Measurements from ENCODE around the gene RTL5.

RTL5 gene

DNA sequence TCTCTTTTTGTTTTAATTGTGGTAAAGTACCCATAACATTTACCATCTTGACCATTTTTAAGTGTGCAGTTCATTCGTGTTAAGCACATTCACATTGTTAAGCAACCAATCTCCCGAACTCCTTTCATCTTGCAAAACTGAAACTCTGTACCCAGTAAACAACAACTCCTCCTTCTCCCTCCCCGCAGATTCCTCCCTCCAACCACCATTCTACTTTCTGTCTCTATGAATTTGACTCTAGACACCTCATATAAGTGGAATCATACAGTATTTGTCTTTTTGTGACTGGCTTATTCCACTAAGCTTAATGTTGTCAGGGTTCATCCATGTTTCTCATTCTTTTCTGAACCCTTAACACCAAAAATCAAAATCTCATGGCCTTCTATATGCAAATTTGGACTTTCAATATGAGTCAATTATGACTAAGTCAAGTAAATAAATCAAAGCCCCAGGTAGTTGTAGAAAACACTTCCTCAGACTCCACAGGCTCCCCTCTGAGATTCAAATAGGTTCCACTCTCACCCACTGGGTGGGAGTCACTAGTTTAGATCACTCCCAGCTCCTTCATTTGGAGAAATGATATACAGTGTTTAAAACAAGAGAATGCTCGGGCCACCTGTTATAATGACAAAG is 9.8 kb upstream of the RTL5 start:
- TF ChIP-seq, protein P1, sequence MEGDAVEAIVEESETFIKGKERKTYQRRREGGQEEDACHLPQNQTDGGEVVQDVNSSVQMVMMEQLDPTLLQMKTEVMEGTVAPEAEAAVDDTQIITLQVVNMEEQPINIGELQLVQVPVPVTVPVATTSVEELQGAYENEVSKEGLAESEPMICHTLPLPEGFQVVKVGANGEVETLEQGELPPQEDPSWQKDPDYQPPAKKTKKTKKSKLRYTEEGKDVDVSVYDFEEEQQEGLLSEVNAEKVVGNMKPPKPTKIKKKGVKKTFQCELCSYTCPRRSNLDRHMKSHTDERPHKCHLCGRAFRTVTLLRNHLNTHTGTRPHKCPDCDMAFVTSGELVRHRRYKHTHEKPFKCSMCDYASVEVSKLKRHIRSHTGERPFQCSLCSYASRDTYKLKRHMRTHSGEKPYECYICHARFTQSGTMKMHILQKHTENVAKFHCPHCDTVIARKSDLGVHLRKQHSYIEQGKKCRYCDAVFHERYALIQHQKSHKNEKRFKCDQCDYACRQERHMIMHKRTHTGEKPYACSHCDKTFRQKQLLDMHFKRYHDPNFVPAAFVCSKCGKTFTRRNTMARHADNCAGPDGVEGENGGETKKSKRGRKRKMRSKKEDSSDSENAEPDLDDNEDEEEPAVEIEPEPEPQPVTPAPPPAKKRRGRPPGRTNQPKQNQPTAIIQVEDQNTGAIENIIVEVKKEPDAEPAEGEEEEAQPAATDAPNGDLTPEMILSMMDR (IDR thresholded peaks at IDR 0.05; ENCODE audit: control insufficient read depth, extremely low read depth, insufficient read depth) = no peak
- DNase-seq (ENCODE audit: low read depth) = no peak
- no peak overlapping the region for H3K4me3 ChIP-seq (ENCODE audit: low read depth, low read length)

DNA sequence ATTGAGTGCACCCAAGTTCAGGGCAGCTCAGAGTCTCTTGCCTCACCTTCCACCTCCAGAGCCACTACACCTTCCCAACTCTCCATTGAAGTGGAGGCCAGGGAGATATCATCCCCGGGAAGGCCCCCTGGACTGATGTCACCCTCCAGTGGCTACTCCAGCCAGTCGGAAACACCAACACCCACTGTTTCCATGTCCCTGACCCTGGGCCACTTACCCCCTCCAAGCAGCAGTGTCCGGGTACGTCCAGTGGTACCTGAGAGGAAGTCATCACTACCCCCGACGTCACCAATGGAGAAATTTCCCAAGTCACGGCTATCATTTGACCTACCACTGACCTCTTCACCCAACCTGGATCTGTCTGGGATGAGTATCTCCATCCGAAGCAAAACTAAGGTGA is 7.8 kb upstream of the RTL5 start:
- DNase-seq (ENCODE audit: low read depth) = no peak
- TF ChIP-seq, protein P1 (IDR thresholded peaks at IDR 0.05; ENCODE audit: control insufficient read depth, extremely low read depth, insufficient read depth) = no peak
- H3K4me3 ChIP-seq (ENCODE audit: low read depth, low read length) = no peak overlapping the region

DNA sequence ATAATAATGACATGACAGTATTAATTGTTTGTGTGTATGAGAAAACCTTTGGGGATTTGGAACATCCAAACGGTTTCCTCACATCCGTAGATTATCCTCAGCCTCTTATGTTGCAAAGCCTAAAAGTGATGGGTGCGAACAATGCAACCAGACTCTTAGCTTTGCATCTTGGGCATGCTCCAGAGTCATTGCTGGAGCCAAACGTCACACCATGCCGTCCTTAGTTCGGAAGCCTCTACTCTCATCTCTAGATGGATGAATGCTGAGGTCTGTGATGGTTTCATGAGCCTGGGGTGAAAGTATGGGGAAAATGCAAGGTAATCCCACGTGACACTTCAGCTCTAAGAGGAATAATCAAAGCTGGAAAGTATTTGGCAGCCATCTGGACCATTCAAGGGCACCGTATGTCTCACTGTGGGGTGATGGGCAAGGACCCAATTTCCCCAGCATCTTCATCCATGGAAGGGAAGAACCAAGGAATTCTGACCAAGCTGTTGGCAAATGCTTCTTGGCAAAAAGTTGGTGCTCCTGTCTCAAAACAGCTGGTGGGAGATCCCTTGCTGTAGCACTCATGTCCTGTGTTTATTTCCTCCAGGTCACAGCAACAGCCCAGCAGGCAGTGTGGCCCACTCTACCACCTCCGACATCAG is 6.3 kb upstream of the RTL5 start:
- TF ChIP-seq, protein P1 (IDR thresholded peaks at IDR 0.05; ENCODE audit: control insufficient read depth, extremely low read depth, insufficient read depth) = no peak
- no peak for DNase-seq (ENCODE audit: low read depth)

DNA sequence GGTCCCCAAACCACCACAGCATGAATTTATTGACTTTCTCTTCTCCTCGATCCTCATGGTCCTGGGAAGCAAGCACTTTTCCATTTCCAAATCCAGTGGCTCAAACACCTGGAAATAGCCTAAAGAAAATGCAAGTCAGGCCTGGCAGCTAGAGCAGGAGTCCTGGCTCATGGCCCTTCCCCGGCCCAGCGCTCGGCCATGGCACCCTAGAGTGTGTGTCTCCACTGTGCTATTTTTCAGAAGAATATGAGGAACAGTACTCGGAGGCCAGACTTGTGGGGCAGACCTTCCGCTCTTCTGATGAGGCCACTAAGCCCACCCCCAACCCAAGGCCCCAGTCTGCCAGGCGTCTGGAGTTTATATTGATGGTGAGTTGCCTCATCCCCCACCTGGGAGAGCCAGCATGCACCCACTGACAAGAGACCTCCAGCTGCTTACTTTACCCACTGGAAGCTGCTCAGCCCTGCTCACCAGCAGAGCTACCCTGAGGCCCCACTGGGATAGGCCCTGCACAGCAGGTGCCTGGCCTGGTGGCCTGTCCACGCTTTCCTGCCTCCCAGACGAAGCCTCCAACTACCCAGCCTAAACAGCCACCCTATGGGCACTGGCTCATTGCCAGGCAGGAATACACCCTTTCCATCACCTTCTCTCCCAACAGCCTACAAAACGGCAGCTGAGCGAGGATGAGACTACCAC is 2.3 kb upstream of the RTL5 start:
- TF ChIP-seq, protein P1 (IDR thresholded peaks at IDR 0.05; ENCODE audit: control insufficient read depth, extremely low read depth, insufficient read depth) = no peak
- H3K4me3 ChIP-seq (ENCODE audit: low read depth, low read length) = no peak overlapping the region
- no peak for DNase-seq (ENCODE audit: low read depth)

More for the DNA sequence above, 6.3 kb upstream of the RTL5 start:
- H3K4me3 ChIP-seq (ENCODE audit: low read depth, low read length) = no peak overlapping the region

DNA sequence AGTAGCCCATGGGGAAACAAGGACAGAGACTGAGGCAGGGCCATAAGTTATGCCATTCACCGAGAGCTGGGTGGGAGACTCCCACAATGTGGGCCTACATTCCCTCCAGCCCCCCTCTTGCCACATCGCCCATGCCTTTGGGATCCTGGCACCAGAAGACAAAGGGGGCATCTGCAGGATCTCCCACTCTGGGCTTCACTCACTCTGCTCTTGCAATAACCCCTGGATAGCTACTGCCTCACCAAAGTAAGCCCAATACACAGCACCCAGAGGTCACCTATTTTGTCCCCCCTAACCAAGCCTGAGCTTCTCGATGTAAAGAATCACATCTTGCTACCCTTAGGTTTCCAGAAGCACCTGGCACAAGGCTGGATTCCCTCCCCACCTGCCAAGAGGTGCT is 741 bp upstream of the RTL5 start:
- no peak for DNase-seq (ENCODE audit: low read depth)
- TF ChIP-seq, protein P1 (IDR thresholded peaks at IDR 0.05; ENCODE audit: control insufficient read depth, extremely low read depth, insufficient read depth) = no peak

DNA sequence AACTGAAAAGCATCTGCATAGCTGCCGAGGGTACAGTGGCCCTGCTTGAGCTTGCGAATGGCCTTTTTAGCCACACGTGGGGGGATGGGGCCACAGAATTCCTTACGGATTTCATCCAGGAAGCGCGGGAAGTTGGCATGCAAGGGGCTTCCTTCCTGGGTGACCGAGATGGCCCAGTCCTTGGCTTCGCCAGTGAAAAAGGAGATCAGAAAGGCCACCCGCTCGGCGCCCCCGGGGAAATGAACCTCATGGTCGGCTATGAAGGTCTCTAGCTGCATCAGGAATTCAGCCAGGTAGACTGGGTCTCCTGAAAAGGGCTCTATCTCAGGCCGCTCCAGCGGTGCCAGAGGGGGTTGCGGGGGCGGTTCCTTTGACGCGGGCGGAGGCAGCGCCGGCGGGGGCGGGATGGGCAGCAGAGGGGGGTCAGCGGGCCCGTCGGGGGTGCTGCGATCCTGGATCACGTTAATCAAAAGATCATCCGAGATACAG is 909 bp downstream of the RTL5 start:
- no peak overlapping the region; the same call in 1 of the 2 replicates for H3K4me3 ChIP-seq (ENCODE audit: low read depth, low read length)

More for the DNA sequence above, 741 bp upstream of the RTL5 start:
- H3K4me3 ChIP-seq (ENCODE audit: low read depth, low read length) = peak overlapping the region; percentile 44

More for the DNA sequence above, 909 bp downstream of the RTL5 start:
- DNase-seq (ENCODE audit: low read depth) = no peak
- TF ChIP-seq, protein P1 (IDR thresholded peaks at IDR 0.05; ENCODE audit: control insufficient read depth, extremely low read depth, insufficient read depth) = no peak
